GM06990 (cell line): ENCODE measurements around the gene LIMK2.

Experiments used
- DNase-seq: peaks from one replicate; pipeline ENCODE4 v3.0.0-alpha.2; 2011; ENCODE audit not compliant: insufficient read length; ENCODE audit errors: extremely low read depth
- H3K27me3 ChIP-seq: replicated peaks from 2 replicates; pipeline ENCODE4 v1.6.0; 2011; ENCODE audit warnings: low read length; ENCODE audit not compliant: control insufficient read depth, insufficient read depth
- H3K36me3 ChIP-seq: 2 replicates; pipeline ENCODE4 v1.5.1; 2011; ENCODE audit warnings: low read length; ENCODE audit not compliant: control insufficient read depth, insufficient read depth
- H3K4me3 ChIP-seq: replicated peaks from 2 replicates; pipeline ENCODE4 v1.5.1; 2011; ENCODE audit warnings: low read depth, mild to moderate bottlenecking, control low read depth, low read length
- CTCF ChIP-seq: IDR thresholded peaks from 2 replicates; pipeline ENCODE4 v1.5.1; 2011; ENCODE audit warnings: low read length, control low read depth, mild to moderate bottlenecking, inconsistent platforms; ENCODE audit not compliant: insufficient read depth, poor library complexity, severe bottlenecking

The LIMK2 gene

GRCh38 chr22:31292236-31292989, 80.3 kb downstream of the LIMK2 start, which contains the start of gene PIK3IP1:
Gene PIK3IP1 (minus strand): TSS chr22:31292488. CDS start chr22:31292344, 144 bp downstream.
- Histone ChIP-seq H3K4me3 (peak within 1 kb of the TSS; percentile 79), H3K27me3 (no peaks in the 10 kb centered on the region), H3K36me3 (no peaks in the 10 kb centered on the region; the same call in 1 of the 2 replicates)
- peak; percentile 65 for TF ChIP-seq CTCF
- peak; percentile 71 for DNase-seq

GRCh38 chr22:31295360-31295759, 83.3 kb downstream of the LIMK2 start:
- DNase-seq, result no peak
- TF ChIP-seq CTCF, result no peak
- Histone ChIP-seq H3K27me3 (no peaks in the 10 kb centered on the region), H3K4me3 (no peak overlapping the region), H3K36me3 (no peaks in the 10 kb centered on the region)

DNA sequence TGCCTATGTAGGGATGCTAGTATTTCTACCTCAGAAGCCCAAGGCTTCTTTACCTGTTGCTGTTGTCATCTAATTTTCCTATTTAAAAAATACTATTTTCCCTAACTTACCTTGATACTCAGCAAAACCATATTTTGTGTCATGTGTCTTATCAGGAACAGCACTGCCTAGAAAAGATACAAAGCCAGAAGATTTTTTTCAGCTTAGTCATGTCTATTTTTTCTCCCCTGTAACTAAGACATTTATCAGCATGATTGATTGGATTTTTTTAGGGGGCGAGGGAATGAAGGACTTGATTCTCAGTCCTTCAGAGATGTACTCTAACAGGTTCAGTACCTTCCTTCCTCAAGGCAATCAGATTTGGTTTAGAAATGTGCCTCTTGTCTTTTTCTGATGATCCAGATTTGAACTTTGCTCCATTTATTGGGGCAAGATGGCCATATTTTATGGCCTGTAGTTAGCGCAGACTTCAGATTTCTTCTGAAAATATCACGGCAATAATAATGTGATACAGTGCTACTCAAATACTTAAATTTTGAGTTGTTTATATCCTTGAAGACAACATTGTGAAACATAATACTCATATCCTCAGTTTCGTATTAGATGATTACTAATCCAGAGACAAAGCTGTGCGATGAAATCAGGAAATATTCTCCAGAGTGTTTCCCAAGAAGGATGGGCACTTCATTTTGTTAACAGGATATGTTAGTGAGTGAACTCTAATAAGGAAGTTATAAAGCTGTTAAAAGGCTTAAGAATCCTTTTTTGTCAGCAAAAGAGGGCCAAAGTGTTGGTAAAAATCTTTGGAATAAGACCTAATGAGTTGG, 83.9 kb downstream of the LIMK2 start:
- no peaks in the 10 kb centered on the region for H3K27me3 ChIP-seq
- no peak for DNase-seq

DNA sequence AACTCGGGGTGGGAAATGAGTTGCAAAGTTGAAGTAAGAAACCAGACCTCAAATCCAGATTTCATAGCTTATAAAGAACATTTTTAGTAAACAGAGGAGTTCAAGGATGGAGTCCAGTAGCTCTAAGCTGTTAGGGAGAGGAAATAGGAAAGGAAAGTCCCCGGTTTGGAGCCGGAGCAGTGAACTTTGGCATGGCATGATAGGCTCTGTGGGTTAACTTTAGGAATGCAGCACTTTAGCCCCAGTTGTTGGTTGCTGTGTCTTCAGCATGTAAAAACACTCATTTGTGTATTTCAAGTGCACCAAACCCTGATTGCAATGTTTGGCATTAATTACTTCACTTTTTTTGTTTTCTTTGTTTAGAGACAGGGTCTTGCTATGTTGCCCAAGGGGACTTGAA, 88.8 kb downstream of the LIMK2 start:
- TF ChIP-seq CTCF, result no peak
- Histone ChIP-seq H3K27me3 (no peaks in the 10 kb centered on the region), H3K36me3 (no peaks in the 10 kb centered on the region), H3K4me3 (no peak overlapping the region)
- DNase-seq, result no peak

More for the DNA sequence above, 83.9 kb downstream of the LIMK2 start:
- Histone ChIP-seq H3K36me3 (no peaks in the 10 kb centered on the region), H3K4me3 (no peak overlapping the region; the same call in 1 of the 2 replicates)
- no peak for TF ChIP-seq CTCF

GRCh38 chr22:31302006-31302405, 89.9 kb downstream of the LIMK2 start:
- no peaks in the 10 kb centered on the region for H3K27me3 ChIP-seq
- DNase-seq, result no peak

More at GRCh38 chr22:31302006-31302405, 89.9 kb downstream of the LIMK2 start:
- no peak for TF ChIP-seq CTCF
- H3K36me3 ChIP-seq, result no peaks in the 10 kb centered on the region
- no peak overlapping the region for H3K4me3 ChIP-seq
